PC-9 (cell line): ENCODE results near the gene ABCA8. TPM values are rescaled to one million over a fixed set of nuclear protein-coding genes. Genes with fewer than 3 reads are reported as not detected.

Source experiments
- BruUV-seq: library from RNA; stranded (reverse); fragments of 400-500 nt; replicated peaks from 2 replicates; lab custom pipeline; 2021; lab: Mats Ljungman, UMichigan
- CTCF ChIA-PET: fragments of 300-600 bp; sonication (Branson Sonifier 250); formaldehyde crosslinking; loops from one replicate; lab custom pipeline; 2022; ENCODE audit warnings: antibody characterized with exemption; lab: Charles Lee
- POLR2A ChIA-PET: fragments of 300-600 bp; sonication (Branson Sonifier 250); formaldehyde crosslinking; loops from one replicate; lab custom pipeline; 2022; ENCODE audit warnings: antibody characterized with exemption; ENCODE audit not compliant: unreplicated experiment; lab: Charles Lee
- DNase-seq, 2 experiments: peaks; one replicate each; pipeline versions ENCODE4 v3.0.0 to v3.0.0-alpha.2; 2015 to 2022; ENCODE audit warnings: mixed read lengths in 1 of 2
- H2AFZ ChIP-seq: fragments of 200-600 bp; sonication (generic); 2 replicates; pipeline ENCODE4 v1.8.1; 2017; ENCODE audit warnings: antibody characterized with exemption
- H3F3A ChIP-seq: fragments of 200-600 bp; sonication (generic); 2 replicates; pipeline ENCODE4 v1.8.1; 2017; ENCODE audit warnings: antibody characterized with exemption, mild to moderate bottlenecking, low read depth; ENCODE audit not compliant: insufficient read depth
- H3K27ac ChIP-seq: fragments of 200-600 bp; sonication (generic); 2 replicates; pipeline ENCODE4 v1.6.1; 2016; ENCODE audit warnings: mixed run types
- H3K27me3 ChIP-seq: fragments of 200-600 bp; sonication (generic); 2 replicates; pipeline ENCODE4 v1.6.1; 2016; ENCODE audit warnings: low read depth, mixed run types; ENCODE audit not compliant: insufficient read depth
- H3K36me3 ChIP-seq: fragments of 200-600 bp; sonication (generic); 2 replicates; pipeline ENCODE4 v1.6.1; 2016; ENCODE audit warnings: low read depth, mixed run types
- H3K4me1 ChIP-seq: fragments of 200-600 bp; sonication (generic); replicated peaks from 2 replicates; pipeline ENCODE4 v1.6.1; 2016; ENCODE audit warnings: mixed run types; ENCODE audit not compliant: insufficient read depth
- H3K4me2 ChIP-seq: fragments of 200-600 bp; sonication (generic); 2 replicates; pipeline ENCODE4 v1.6.1; 2017; ENCODE audit warnings: mixed run types
- H3K4me3 ChIP-seq: fragments of 200-600 bp; sonication (generic); 2 replicates; pipeline ENCODE4 v1.6.1; 2016; ENCODE audit warnings: mixed run types
- H3K79me2 ChIP-seq: fragments of 200-600 bp; sonication (generic); 2 replicates; pipeline ENCODE4 v1.6.1; 2017; ENCODE audit warnings: low read depth, mixed run types
- H3K9me2 ChIP-seq: fragments of 200-600 bp; sonication (generic); 2 replicates; pipeline ENCODE4 v1.8.1; 2017; ENCODE audit warnings: mild to moderate bottlenecking; ENCODE audit not compliant: insufficient read depth
- H3K9me3 ChIP-seq: fragments of 200-600 bp; sonication (generic); 2 replicates; pipeline ENCODE4 v1.8.1; 2016; ENCODE audit warnings: low read depth; ENCODE audit not compliant: insufficient read depth
- H4K20me1 ChIP-seq: fragments of 200-600 bp; sonication (generic); 2 replicates; pipeline ENCODE4 v1.8.1; 2017; ENCODE audit not compliant: insufficient read depth
- CTCF ChIP-seq: fragments of 200-600 bp; sonication (generic); conservative IDR thresholded peaks from 2 replicates; pipeline ENCODE4 v1.6.1; 2017; ENCODE audit warnings: mixed run types, antibody characterized with exemption, mild to moderate bottlenecking, moderate library complexity
- EZH2 ChIP-seq: fragments of 200-600 bp; sonication (generic); IDR thresholded peaks from 2 replicates; pipeline ENCODE4 v1.8.0; 2017; ENCODE audit warnings: antibody characterized with exemption, low read depth
- intact Hi-C: fragments of 100-400 bp; cut with micrococcal nuclease; formaldehyde crosslinking; loops from one replicate; pipeline ENCODE4 v1.10.0; 2022; ENCODE audit not compliant: unreplicated experiment
- total RNA-seq: library from RNA; stranded (reverse); gene quantifications from 2 replicates; pipeline ENCODE4 v1.2.3, GENCODE V29; 2021

The ABCA8 gene
- total RNA-seq, 1 experiment from 2014 or later: not detected

DNA sequence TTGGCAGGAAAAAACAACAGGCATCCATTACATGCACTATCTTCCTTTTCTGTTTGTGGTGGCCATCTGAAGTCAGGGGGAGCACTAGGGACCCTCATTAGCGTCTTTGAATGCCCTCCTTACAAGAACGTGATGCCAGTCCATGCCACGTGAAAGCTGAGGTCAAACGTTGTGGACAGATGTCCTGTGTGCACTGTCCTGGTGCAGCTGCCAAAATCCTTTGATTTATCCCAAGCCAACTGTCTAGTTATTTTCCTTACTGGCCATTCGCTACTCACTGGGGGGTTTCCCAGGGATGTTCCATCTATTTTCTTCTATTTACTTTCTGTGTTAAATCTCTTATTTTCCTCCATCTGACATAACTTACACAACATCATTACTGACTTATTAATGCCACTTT is 135.7 kb downstream of the ABCA8 start:
- Histone ChIP-seq H3K9me2 (no peaks in the 10 kb centered on the region), H3K4me1 (peaks cover 32% of the 10 kb centered on the region), H3K79me2 (no peaks in the 10 kb centered on the region), H3K36me3 (no peaks in the 10 kb centered on the region), H3K9me3 (peaks cover 4% of the 10 kb centered on the region; the same call in 1 of the 2 replicates), H3K4me2 (no peak overlapping the region), H3K27ac (no peak overlapping the region), H2AFZ (no peak overlapping the region), H3K4me3 (no peak overlapping the region), H4K20me1 (no peaks in the 10 kb centered on the region), H3K27me3 (no peaks in the 10 kb centered on the region), H3F3A (peaks cover 27% of the 10 kb centered on the region)
- ChIA-PET POLR2A (no interaction called here), CTCF (no interaction called here)
- intact Hi-C loops: no loop called here
- no TSS peak for BruUV-seq
- TF ChIP-seq EZH2: no peak
- no peak for TF ChIP-seq CTCF
- no peak for DNase-seq

Other genes with a start within 250 kb of the ABCA8 start
- gene ABCA9, start 105.5 kb upstream of the ABCA8 start, total RNA-seq: not detected in 2 replicates
- not detected in 2 replicates for gene ABCA6, start 186.5 kb upstream of the ABCA8 start, total RNA-seq